GM12878 (cell line): ENCODE measurements around the gene TBX4. TPM values are rescaled to one million over a fixed set of nuclear protein-coding genes. Genes with fewer than 3 reads are reported as not detected.

Experiments
- ATAC-seq: fragments of 200-7000 bp; cut with Tn5 transposase; 3 replicates; pipeline ENCODE4 v1.9.1; 2020; ENCODE audit warnings: mild to moderate bottlenecking, moderate library complexity
- BruUV-seq: library from RNA; stranded (reverse); fragments of 400-500 nt; replicated peaks from 2 replicates; lab custom pipeline; 2021; lab: Mats Ljungman, UMichigan
- CTCF ChIA-PET: fragments of 300-600 bp; sonication (Branson Sonifier 250); formaldehyde crosslinking; extraction: SDS; loops from one replicate; lab custom pipeline; 2021; ENCODE audit warnings: inconsistent platforms; lab: Yijun Ruan, JAX
- POLR2A ChIA-PET: fragments of 350-600 bp; formaldehyde crosslinking; extraction: SDS; loops from one replicate; lab custom pipeline; 2021; ENCODE audit warnings: inconsistent platforms; lab: Charles Lee
- RAD21 ChIA-PET: fragments of 300-600 bp; sonication (Branson Sonifier 250); formaldehyde crosslinking; loops from one replicate; lab custom pipeline; 2023; ENCODE audit warnings: antibody characterized with exemption; ENCODE audit not compliant: unreplicated experiment; lab: Charles Lee
- SMC1A ChIA-PET: fragments of 300-600 bp; sonication (Branson Sonifier 250); formaldehyde crosslinking; loops from one replicate; lab custom pipeline; 2023; ENCODE audit not compliant: unreplicated experiment, uncharacterized antibody; lab: Charles Lee
- DNase-seq: peaks from one replicate; pipeline ENCODE4 v3.0.0-alpha.2; 2011; ENCODE audit warnings: low read depth, low spot score
- FAIRE-seq: peaks from 3 replicates; lab custom pipeline; 2011; peaks lifted over from hg19 to GRCh38; lab: Jason Lieb, UNC
- H2AFZ ChIP-seq: 2 replicates; pipeline ENCODE4 v1.6.0; 2011; ENCODE audit warnings: low read depth, low read length, control low read depth; ENCODE audit not compliant: control insufficient read depth
- H3K27ac ChIP-seq: 2 replicates; pipeline ENCODE4 v1.5.1; 2011; ENCODE audit warnings: control low read depth; ENCODE audit not compliant: control insufficient read depth, insufficient read depth
- H3K27me3 ChIP-seq, 2 experiments: replicated peaks in 1 of 2; 2 replicates each; pipeline versions ENCODE4 v1.6.0 to v1.6.1; 2011; ENCODE audit warnings: low read length in 1 of 2; ENCODE audit not compliant: control insufficient read depth in 2 of 2, insufficient read depth in 2 of 2
- H3K36me3 ChIP-seq, 2 experiments: 2 replicates each; pipeline ENCODE4 v1.5.1; 2011; ENCODE audit warnings: low read length in 1 of 2; ENCODE audit not compliant: control insufficient read depth in 2 of 2, insufficient read depth in 2 of 2
- H3K4me1 ChIP-seq: 2 replicates; pipeline ENCODE4 v1.6.1; 2011; ENCODE audit warnings: mild to moderate bottlenecking, low read length, moderate library complexity, mixed read lengths; ENCODE audit not compliant: control insufficient read depth, insufficient read depth
- H3K4me2 ChIP-seq: 2 replicates; pipeline ENCODE4 v1.6.0; 2011; ENCODE audit warnings: control low read depth; ENCODE audit not compliant: control insufficient read depth, insufficient read depth
- H3K4me3 ChIP-seq: fragments of 200-600 bp; sonication (generic); 2 replicates; pipeline ENCODE4 v1.5.1; 2016
- H3K79me2 ChIP-seq: 2 replicates; pipeline ENCODE4 v1.6.0; 2011; ENCODE audit warnings: low read length; ENCODE audit not compliant: control insufficient read depth, insufficient read depth
- H3K9ac ChIP-seq: 2 replicates; pipeline ENCODE4 v1.8.0; 2011; ENCODE audit warnings: low read length, control low read depth, mixed read lengths; ENCODE audit not compliant: control insufficient read depth, insufficient read depth
- H3K9me3 ChIP-seq: replicated peaks from 3 replicates; pipeline ENCODE4 v1.5.1; 2011; ENCODE audit warnings: mild to moderate bottlenecking, low read length; ENCODE audit not compliant: control insufficient read depth, insufficient read depth
- H4K20me1 ChIP-seq: 2 replicates; pipeline ENCODE4 v1.6.0; 2011; ENCODE audit not compliant: control insufficient read depth, insufficient read depth
- CHD1 ChIP-seq: IDR thresholded peaks from 2 replicates; pipeline ENCODE4 v1.6.1; 2012; ENCODE audit warnings: low read depth, low read length, improper control_type of control experiment
- RAD51 ChIP-seq: fragments of 450-650 bp; IDR thresholded peaks from 2 replicates; pipeline ENCODE4 v1.6.1; 2016; ENCODE audit warnings: moderate library complexity, mild to moderate bottlenecking, inconsistent platforms
- WGBS: methylation state at CpG from one replicate; pipeline ENCODE4 v1.1.6; 2016; ENCODE audit warnings: low lambda C conversion rate; ENCODE audit not compliant: insufficient replicate concordance, insufficient coverage; ENCODE audit errors: missing lambda C conversion rate; 5-methylcytosine and 5-hydroxymethylcytosine counted together
- in situ Hi-C: fragments of 300-500 bp; cut with MboI; formaldehyde crosslinking; loops from 9 replicates; pipeline ENCODE4 v1.14.3; 2018; ENCODE audit warnings: mixed read lengths
- intact Hi-C: fragments of 100-400 bp; cut with micrococcal nuclease; formaldehyde crosslinking; loops from one replicate; pipeline ENCODE4 v1.14.2; 2022; ENCODE audit not compliant: unreplicated experiment
- polyA plus RNA-seq, 11 experiments: library from polyadenylated mRNA; depleted of rRNA in 4 of 11; unstranded in 6 of 11; stranded (reverse) in 5 of 11; fragments of >200 nt; fragmentation: Nextera tagmentation in 4 of 11; fragmentation: Illumina TruSeq in 1 of 11; extraction: Ambion mirVana in 4 of 11; extraction: Trizol in 1 of 11; gene quantifications; 1 replicate in 1 of 11; 2 replicates in 10 of 11; pipeline versions ENCODE4 v1.2.1 to v1.2.3, GENCODE V29; 2011 to 2016; ENCODE audit warnings: inconsistent platforms in 2 of 11, missing spikeins in 2 of 11, low read depth in 1 of 11
- total RNA-seq, 4 experiments: library from RNA; depleted of rRNA in 3 of 4; stranded (reverse); fragments of >200 nt in 3 of 4; fragmentation: Illumina TruSeq in 1 of 4; extraction: Trizol in 1 of 4; gene quantifications; 2 replicates each; pipeline versions ENCODE4 v1.2.1 to v1.2.3, GENCODE V29; 2013 to 2021
- TF ChIP-seq, protein P1 (sequence below): fragments of 450-650 bp; formaldehyde crosslinking; IDR thresholded peaks from 2 replicates; pipeline ENCODE4 v1.5.0; 2022; ENCODE audit warnings: mild to moderate bottlenecking, missing genetic modification characterization

The TBX4 gene
- total and polyA plus RNA-seq, 10 of the 15 experiments (the other 5 are each of a cell fraction or from before 2014, with no cell fraction given) = 0.01 TPM; not detected in 9

DNA sequence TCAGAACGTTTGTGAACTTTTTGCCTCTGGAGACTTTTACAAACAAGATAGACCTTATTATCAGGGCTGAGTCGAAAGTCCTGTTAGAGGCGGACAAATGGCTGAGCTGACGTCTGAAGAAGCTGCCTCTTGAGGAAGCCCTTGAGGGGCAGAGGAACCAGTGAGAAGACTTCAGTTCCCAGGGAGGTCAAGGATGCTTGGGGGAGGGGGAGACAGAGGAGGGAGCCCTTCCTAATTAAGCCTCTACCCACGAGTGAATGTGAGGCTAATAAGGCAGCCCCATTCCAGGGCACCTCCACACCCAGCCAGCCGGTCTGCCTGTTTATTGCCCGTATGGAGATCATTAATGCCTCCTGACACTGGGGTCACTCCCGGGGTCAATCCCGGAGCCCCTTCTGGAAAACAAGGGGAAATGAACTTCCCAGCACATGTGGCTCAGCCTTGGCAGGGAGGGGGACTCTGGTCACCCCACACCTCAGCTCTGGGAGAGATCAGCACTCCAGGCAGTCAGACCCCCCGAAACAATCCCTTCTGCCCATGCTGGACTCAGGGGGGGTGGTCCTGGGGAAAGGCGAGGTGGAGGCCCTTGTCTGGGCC lies 9.2 kb upstream of the TBX4 start:
- ATAC-seq (no peak), FAIRE-seq (no peak), DNase-seq (no peak)
- TF ChIP-seq, protein P1, sequence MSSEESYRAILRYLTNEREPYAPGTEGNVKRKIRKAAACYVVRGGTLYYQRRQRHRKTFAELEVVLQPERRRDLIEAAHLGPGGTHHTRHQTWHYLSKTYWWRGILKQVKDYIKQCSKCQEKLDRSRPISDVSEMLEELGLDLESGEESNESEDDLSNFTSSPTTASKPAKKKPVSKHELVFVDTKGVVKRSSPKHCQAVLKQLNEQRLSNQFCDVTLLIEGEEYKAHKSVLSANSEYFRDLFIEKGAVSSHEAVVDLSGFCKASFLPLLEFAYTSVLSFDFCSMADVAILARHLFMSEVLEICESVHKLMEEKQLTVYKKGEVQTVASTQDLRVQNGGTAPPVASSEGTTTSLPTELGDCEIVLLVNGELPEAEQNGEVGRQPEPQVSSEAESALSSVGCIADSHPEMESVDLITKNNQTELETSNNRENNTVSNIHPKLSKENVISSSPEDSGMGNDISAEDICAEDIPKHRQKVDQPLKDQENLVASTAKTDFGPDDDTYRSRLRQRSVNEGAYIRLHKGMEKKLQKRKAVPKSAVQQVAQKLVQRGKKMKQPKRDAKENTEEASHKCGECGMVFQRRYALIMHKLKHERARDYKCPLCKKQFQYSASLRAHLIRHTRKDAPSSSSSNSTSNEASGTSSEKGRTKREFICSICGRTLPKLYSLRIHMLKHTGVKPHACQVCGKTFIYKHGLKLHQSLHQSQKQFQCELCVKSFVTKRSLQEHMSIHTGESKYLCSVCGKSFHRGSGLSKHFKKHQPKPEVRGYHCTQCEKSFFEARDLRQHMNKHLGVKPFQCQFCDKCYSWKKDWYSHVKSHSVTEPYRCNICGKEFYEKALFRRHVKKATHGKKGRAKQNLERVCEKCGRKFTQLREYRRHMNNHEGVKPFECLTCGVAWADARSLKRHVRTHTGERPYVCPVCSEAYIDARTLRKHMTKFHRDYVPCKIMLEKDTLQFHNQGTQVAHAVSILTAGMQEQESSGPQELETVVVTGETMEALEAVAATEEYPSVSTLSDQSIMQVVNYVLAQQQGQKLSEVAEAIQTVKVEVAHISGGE (CRISPR knock-in tag) = no peak
- TF ChIP-seq RAD51 (no peak), CHD1 (no peak)
- WGBS = 38% methylated on average over 11 of the region's 11 CpGs
- Histone ChIP-seq H3K27me3 (no peaks in the 10 kb centered on the region; a peak in 2 of 4 replicates), H3K9me3 (peaks cover 2% of the 10 kb centered on the region; the same call in 1 of the 3 replicates), H3K4me1 (no peaks in the 10 kb centered on the region), H2AFZ (no peak overlapping the region), H4K20me1 (no peaks in the 10 kb centered on the region), H3K4me2 (no peak overlapping the region), H3K27ac (no peak overlapping the region), H3K79me2 (no peaks in the 10 kb centered on the region), H3K9ac (no peak overlapping the region), H3K36me3 (no peaks in the 10 kb centered on the region), H3K4me3 (no peak overlapping the region)
- intact Hi-C loops = no loop called here
- POLR2A ChIA-PET = no interaction called here
- BruUV-seq = no TSS peak
- CTCF ChIA-PET = interaction anchor here (1.4 kb wide), 1 partner anchor 142 kb away, joined by 3 read pairs; no protein-coding TSS in a partner anchor
- SMC1A ChIA-PET = no interaction called here
- RAD21 ChIA-PET = interaction anchor here (1.1 kb wide), 1 partner anchor 26 kb away, joined by 3 read pairs; no protein-coding TSS in a partner anchor
- in situ Hi-C loops = no loop called here
